ENCODE results near the gene PSMA5. TPM values are rescaled to one million over a fixed set of nuclear protein-coding genes. Genes with fewer than 3 reads are reported as not detected.

Gene PSMA5
- total RNA-seq, 1 donor from 2014 or later = 216 TPM

GRCh38 chr1:109371341-109371739 is 54.9 kb downstream of the PSMA5 start:
- intact Hi-C loops (cut with micrococcal nuclease) = loop anchor here (1.0 to 5.0 kb wide), 2 partner anchors 34 to 55 kb away; partner anchors contain the start of gene PSMA5

DNA sequence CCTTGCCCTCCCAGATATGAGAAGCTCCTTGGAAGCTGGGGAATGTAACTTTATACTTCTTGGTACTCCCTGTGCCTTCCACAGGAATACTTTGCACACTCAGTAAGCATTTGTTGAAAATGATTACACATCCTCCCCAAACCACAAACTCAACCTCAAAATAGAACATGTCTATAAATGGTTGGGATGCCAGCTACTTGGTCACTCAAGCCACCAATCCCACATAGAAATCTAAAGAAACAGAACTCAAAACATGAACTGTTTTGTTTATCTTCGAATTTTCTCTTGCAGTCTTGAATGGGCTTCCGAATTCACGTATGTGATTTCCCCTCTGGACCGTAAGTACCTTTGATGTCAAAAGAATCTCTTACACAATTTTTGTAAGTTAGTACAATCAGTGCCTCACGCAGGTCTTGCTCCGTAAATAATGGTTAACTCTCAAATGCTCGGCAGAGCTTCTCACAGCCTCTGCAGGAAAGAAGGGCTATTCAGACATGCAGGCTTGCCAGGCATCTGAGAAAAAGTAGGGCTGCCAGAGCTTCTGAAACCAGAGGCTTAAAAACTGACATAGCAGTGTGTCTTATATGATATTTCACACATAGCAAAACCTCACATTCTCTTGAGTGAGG is 55.4 kb downstream of the PSMA5 start:
- intact Hi-C loops (cut with micrococcal nuclease) = loop anchor here (1.0 to 5.0 kb wide), 2 partner anchors 34 to 55 kb away; partner anchors contain the start of gene PSMA5

DNA sequence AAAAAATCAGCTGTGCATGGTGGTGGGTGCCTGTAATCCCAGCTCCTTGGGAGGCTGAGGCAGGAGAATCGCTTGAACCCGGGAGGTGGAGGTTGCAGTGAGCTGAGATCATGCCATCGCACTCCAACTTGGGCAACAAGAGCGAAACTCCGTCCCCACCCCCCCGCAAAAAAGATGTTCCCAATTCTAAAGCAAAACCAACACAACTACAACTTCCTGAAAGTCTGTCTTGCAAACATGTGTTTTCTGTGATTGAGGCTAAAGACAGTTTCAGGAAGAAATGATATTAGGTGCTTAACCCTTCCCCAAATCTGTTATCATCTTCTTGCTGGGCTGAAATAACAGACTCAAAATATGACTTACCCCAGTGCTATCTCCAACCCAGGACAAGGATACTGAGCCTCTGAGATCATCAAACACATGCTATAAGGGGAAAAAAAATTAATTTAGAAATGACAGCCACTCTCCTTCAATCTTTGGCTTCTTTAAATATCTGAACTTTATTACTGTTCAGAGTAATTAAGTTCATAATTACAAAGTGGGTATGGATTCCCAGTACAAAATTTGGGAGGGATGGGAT is 57.0 kb downstream of the PSMA5 start:
- intact Hi-C loops (cut with micrococcal nuclease) = no loop called here

DNA sequence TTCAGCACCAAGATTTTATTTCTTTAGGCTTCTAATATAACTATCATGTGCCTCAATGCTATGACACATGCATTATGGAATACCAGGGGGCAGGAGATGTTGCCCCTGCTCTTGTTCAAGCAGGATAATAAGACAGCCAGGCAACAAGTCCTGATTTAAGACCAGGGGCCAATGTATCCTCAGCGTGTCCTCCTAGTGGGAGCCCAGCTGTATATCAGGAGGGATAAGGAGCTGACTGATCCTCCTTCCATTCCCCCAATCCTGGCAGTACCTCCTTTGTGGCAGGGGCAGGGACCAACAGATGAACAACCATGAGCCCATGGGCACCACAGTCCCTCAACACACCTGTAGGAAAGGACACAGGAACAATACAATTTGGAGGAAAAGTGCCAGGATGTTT is 57.8 kb downstream of the PSMA5 start:
- intact Hi-C loops (cut with micrococcal nuclease) = no loop called here

GRCh38 chr1:109367626-109368025 is 58.6 kb downstream of the PSMA5 start:
- intact Hi-C loops (cut with micrococcal nuclease) = no loop called here

- intact Hi-C loops (cut with micrococcal nuclease) = no loop called here
These were observed 60.5 kb downstream of the PSMA5 start for GRCh38 chr1:109365642-109366204.

DNA sequence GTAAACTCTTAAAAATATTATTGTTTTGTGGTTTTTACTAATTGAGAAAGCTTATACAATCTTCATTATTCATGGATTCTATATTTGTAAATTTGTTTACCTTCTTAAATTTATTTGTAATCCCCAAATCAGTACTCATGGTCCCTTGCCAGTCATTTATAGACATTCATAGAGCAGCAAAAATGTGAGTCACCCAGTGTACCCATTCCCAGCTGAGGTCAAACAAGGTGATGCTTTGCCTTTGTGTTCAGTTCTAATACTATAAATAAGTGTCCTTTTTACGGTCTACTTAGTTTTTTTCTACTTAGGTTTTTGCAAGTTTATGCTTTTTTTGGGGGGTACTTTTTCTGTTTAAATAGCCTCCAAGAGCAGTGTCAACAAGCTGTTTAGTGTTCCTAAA is 64.6 kb downstream of the PSMA5 start:
- intact Hi-C loops (cut with micrococcal nuclease) = no loop called here

GRCh38 chr1:109361069-109361468 is 65.2 kb downstream of the PSMA5 start:
- intact Hi-C loops (cut with micrococcal nuclease) = no loop called here

- intact Hi-C loops (cut with micrococcal nuclease) = no loop called here
These were observed 68.6 kb downstream of the PSMA5 start for GRCh38 chr1:109357616-109358015.

DNA sequence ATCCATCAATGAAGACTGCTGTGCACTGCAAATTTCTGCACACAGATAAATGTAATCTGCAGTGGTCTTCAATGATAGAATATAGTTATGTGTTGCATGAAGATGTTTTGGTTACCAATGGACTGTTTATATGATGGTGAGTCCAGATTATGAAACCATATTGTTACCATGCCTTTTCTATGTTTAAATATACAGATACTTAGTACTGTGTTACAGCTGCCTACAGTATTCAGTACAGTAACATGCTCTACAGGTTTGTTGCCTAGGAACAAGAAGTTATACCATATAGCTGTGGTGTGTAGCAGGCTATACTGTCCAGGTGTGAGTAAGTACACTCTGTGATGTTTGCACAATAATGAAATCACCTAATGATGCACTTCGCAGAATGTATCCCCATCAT is 69.3 kb downstream of the PSMA5 start:
- intact Hi-C loops (cut with micrococcal nuclease) = no loop called here

GRCh38 chr1:109356505-109356904 is 69.7 kb downstream of the PSMA5 start:
- intact Hi-C loops (cut with micrococcal nuclease) = no loop called here

DNA sequence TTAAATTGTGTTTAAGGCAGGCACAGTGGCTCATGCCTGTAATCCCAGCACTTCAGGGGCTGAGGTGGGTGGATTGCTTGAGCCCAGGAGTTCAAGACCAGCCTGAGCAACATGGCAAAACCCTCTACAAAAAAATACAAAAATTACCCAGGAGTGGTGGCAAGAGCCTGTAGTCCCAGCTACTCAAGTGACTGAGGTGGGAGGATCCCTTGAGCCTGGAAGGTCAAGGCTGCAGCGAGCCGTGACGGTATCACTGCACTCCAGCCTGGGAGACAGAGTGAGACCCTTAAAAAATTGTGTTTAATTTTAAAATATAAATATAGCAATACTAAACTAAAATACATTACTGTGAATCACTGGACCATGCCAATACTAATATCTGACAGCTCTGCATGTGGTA is 71.3 kb downstream of the PSMA5 start:
- intact Hi-C loops (cut with micrococcal nuclease) = no loop called here

DNA sequence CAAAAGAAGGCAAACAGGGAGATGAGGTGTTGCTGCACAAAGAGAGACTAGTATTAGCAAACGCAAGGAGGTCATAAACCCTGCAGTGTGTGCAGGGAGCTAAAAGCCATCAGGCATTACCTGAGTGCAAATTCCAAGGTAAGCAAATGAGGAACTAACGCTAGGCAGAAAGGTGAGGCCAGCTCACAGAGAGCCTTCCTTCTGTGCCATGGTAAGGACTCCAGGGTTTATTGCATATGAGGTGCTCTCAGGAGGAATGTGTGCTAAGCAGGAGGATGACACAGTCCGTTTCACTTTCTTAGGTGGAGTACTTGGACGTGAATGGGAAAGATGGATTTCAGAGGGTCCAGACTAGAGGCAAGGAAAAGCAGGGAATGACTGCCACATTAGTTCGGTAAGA is 74.8 kb downstream of the PSMA5 start:
- intact Hi-C loops (cut with micrococcal nuclease) = no loop called here

GRCh38 chr1:109350655-109351054 is 75.6 kb downstream of the PSMA5 start:
- intact Hi-C loops (cut with micrococcal nuclease) = no loop called here

DNA sequence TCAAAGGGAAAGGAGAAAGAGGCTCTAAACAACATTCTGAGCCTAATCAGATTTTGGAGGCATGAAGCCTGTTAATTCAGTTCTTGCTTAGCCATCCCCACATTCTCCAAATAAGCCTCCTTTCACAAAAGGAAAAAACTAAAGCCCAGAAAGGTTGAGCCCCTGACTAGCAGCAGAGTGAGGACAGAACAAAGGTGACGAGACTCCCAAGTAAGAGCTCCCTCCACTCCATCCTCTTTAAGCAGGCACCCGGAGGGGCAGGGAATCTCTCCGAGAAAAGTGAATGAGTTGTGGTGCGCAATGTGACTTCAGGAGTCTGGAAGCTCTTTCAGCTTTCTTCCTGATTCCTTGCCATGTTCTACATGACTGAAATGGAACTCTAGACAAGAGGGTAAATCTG is 76.1 kb downstream of the PSMA5 start:
- intact Hi-C loops (cut with micrococcal nuclease) = no loop called here

Other genes starting within 250 kb of the PSMA5 start
- gene SARS1, start 212.5 kb downstream of the PSMA5 start, total RNA-seq = 142 and 146 TPM in 2 replicates
- 4.2 and 4.4 TPM in 2 replicates for gene CELSR2, start 176.9 kb downstream of the PSMA5 start, total RNA-seq
- gene PSRC1, start 143.3 kb downstream of the PSMA5 start, total RNA-seq = 13.3 and 13.9 TPM in 2 replicates
- gene MYBPHL, start 119.4 kb downstream of the PSMA5 start, total RNA-seq = not detected in 2 replicates
- 6.2 and 7.7 TPM in 2 replicates for gene SORT1, start 28.5 kb downstream of the PSMA5 start, total RNA-seq
- not detected in 2 replicates for gene SYPL2, start 40.1 kb upstream of the PSMA5 start, total RNA-seq
- gene ATXN7L2, start 57.5 kb upstream of the PSMA5 start, total RNA-seq = 11.3 and 13.0 TPM in 2 replicates
- 22.5 and 24.1 TPM in 2 replicates for gene CYB561D1, start 67.6 kb upstream of the PSMA5 start, total RNA-seq
- 1.1 and 1.2 TPM in 2 replicates for gene AMIGO1, start 83.3 kb upstream of the PSMA5 start, total RNA-seq
- gene GPR61, start 113.4 kb upstream of the PSMA5 start, total RNA-seq = 0.15 TPM in 1 of 2 replicates, not detected in the other
- gene GNAI3, start 122.2 kb upstream of the PSMA5 start, total RNA-seq = 10.0 TPM in 2 replicates
- 0.15 TPM in 1 of 2 replicates, not detected in the other for gene GNAT2, start 193.2 kb upstream of the PSMA5 start, total RNA-seq
- gene AMPD2, start 193.4 kb upstream of the PSMA5 start, total RNA-seq = 88.5 and 93.2 TPM in 2 replicates
- gene GSTM4, start 229.7 kb upstream of the PSMA5 start, total RNA-seq = 24.8 and 25.6 TPM in 2 replicates
- 49.8 and 52.0 TPM in 2 replicates for gene GSTM2, start 241.6 kb upstream of the PSMA5 start, total RNA-seq

All from T-helper 1 cell treated with Interleukin-12 subunit alpha and Interleukin-12 subunit beta and Interleukin-4 antibody, amounts not matched to agents 30 ng/mL and 1 ng/mL, for 36 hours (primary cell).